HepG2 (cell line): ENCODE measurements around the gene KLHDC1.

Experiments used
- KMT2A ChIP-seq: sonication (generic); formaldehyde crosslinking; IDR thresholded peaks from 2 replicates; pipeline ENCODE4 v1.4.0; 2020; ENCODE audit warnings: missing genetic modification reagents
- NFATC3 ChIP-seq: sonication (generic); formaldehyde crosslinking; IDR thresholded peaks from 2 replicates; pipeline ENCODE4 v1.5.1; 2020; ENCODE audit warnings: mild to moderate bottlenecking, missing genetic modification reagents
- ONECUT2 ChIP-seq: sonication (generic); formaldehyde crosslinking; IDR thresholded peaks from 2 replicates; pipeline ENCODE4 v1.4.0; 2020; ENCODE audit warnings: missing genetic modification reagents
- SP2 ChIP-seq: sonication (generic); formaldehyde crosslinking; IDR thresholded peaks from 2 replicates; pipeline ENCODE4 v1.5.1; 2020; ENCODE audit warnings: mild to moderate bottlenecking, missing genetic modification reagents
- ZNF33B ChIP-seq: sonication (generic); formaldehyde crosslinking; IDR thresholded peaks from 2 replicates; pipeline ENCODE4 v1.5.1; 2020; ENCODE audit warnings: mild to moderate bottlenecking, missing genetic modification reagents
- ZNF562 ChIP-seq: sonication (generic); formaldehyde crosslinking; IDR thresholded peaks from 2 replicates; pipeline ENCODE4 v1.8.0; 2022; ENCODE audit warnings: missing genetic modification reagents, borderline replicate concordance

GRCh38 chr14:49688701-49689030, 4.3 kb upstream of the KLHDC1 start:
- TF ChIP-seq SP2 (CRISPR knock-in tag) (no peak), ZNF562 (no peak), KMT2A (no peak), ONECUT2 (CRISPR knock-in tag) (no peak), ZNF33B (CRISPR knock-in tag) (no peak), NFATC3 (CRISPR knock-in tag) (no peak)
